GM18508 (cell line): ENCODE results near the gene TMPRSS4.

Experiments used
- ATAC-seq: cut with Tn5 transposase; IDR thresholded peaks from one replicate; pipeline ENCODE4 v1.9.1; 2021; ENCODE audit warnings: moderate number of reproducible peaks; ENCODE audit not compliant: insufficient read depth, unreplicated experiment

TMPRSS4 gene

DNA sequence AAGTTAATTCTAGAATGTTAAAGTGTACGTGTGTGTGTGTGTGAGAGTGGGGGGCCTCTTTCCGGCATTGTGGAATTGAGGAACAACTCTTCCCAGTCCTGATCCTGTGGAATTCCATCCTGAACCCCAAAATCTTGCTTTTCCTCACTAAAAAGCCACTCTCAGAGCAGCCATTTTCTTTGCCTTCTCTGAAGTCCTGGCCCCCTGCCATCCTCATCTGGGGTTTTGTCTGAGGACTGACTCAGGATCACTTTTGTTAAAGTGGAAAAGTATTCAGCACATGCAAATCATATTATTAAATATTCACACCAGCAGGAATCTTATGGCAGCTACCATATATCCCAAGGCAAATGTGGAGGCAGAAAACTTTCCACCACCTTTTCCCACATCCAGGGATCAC is 72.0 kb downstream of the TMPRSS4 start:
- ATAC-seq, result no peak

DNA sequence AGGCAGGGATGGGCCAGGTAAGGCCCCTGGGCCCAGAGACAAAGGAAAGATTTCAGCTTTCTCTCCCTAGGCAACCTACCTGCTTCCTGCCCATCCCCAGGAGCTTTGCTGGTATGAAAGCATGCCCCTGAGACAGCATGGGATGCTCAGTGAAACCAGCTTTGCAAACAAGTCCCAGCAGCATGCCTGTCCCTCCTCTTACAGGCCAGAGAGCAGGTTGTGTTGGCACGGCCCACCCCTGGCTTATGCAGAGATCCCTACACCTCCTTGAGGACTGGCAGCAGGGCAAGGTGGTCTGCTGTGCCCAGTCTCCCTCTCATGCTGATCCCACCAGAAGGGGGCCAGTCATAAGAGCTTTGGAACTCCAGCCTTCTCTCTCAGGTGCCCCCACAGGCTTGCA is 72.6 kb downstream of the TMPRSS4 start:
- ATAC-seq, result no peak

DNA sequence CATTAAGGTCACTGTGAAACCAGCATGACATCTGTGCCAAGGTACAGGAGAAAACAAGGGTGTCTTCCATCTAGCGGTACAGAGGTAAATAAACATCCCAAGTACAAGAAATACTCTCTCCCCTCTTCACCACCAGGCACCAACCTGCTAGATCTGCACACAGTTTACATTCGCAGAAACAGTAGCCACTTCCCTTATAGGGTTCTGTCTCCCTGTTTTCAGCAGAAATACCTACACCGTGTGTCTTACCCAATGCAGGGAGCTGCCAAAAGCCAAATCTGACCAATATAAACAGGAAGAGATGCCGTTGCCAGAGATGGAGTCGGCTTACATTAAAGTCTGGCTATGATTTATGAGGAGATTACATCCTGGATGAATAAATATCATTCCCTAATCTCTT is 74.6 kb downstream of the TMPRSS4 start:
- ATAC-seq, result no peak

DNA sequence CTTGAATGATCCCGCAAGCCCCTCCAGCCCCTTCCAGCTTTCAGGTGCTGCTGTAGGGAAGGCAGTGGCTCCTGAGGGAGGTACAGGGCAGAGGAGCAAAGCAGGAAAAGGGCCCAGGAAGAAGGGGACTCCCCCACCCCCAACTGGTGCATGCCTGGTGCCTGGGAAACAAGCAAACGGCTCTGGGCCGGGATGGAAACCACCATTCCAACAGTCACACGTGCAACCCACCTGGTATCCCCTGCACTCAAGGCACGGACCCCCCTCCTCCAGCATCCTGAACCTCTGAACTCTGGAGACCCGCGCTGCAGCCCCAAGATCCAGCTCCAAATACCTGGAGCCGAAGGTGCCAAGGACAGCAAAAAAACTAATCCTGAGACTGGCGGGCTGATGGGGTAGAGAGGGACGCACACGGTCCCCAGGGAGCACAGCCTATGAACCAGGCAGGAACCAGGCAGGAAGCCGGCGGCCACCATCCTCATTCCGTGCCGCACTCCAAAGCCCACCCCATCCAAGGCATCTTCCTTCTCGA is 75.2 kb downstream of the TMPRSS4 start:
- ATAC-seq, result no peak

DNA sequence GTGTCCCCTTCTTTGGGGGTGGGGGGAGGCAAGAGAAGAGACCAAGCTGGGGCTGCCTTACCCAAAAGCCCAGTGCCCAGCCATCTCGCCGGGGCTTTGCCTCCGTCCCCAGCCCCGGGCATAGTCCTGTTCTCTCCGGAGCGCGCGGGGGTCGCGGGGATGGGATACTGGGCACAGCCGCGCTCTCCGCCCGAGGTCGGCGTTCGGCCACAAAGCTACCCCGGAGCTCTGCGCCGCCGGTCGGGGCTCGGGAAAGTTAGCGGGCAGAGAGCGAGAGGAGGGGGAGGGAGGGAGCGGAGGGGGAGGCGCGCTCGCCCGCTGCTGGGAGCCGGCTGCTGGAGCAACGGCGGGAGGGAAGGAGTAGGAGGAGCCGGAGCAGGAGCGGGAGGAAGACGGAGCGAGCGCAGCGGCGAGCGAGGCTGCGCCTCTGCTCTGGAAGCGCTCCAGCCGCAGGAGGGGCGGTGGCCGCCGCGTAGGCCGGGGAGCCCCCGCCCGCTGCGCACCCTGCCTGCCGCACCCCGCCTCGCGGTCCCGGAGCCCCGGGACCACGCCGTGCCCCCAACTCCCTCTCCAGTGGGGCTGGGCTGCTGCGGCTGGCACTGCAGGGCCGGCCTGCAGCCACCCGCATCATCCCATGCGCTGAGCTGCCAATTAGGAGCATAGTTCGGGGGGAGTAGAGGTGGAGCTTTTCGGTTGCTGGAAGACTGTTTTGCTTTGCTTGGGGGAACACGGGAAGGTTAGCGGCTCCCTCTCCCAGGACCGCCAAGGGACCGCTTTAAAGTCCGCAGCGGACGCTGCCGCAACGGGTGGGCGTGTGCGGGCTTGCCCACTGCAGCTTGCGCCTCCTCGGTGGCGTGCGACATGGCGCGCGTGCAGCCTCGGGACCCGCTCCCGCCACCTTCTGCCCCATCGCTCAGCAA is 75.9 kb downstream of the TMPRSS4 start, which contains the start of gene SCN4B:
Gene SCN4B (minus strand): TSS at position 272 of the 920 bp plus-strand sequence. CDS start 150 bp downstream, at position 122.
- ATAC-seq, result no peak

DNA sequence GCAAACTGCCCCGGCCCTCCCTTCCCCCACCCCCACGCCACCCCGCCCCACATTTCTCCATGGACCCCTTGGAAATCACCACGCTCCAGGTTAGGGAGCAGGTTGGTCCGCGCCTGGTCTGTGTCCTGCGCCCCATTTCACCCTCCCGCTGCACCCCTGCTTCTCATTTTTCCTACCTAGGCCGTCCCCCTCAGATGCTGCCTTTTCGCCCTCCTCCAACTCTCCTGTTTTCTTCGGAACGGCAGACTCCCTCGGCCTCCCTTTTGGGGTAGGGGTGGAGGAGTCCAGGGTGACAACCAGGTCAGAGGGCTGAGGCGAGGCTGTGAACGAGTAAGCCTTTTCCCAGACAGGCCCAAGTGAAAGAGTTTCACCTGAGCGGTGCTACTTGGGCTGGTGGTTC is 76.6 kb downstream of the TMPRSS4 start:
- no peak for ATAC-seq

DNA sequence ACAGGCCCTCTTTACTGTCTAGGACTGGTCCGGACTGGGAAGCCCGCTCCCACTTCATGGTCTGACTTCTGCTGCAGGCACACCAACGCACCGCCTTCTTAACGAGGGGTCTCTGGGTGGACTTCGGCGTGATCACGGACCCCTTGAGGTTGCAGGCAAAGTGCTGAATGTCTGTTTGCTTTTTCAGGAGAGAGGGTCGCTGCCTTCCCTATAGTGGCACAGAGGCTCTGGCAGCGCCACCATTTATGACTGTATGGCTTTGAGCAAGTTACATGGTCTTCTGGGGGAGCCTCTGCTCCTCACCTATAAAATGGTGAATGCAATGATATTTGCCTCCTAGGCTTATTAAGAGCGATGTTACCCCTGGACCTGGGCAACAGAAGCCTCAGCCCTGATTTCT is 77.1 kb downstream of the TMPRSS4 start:
- ATAC-seq, result no peak

DNA sequence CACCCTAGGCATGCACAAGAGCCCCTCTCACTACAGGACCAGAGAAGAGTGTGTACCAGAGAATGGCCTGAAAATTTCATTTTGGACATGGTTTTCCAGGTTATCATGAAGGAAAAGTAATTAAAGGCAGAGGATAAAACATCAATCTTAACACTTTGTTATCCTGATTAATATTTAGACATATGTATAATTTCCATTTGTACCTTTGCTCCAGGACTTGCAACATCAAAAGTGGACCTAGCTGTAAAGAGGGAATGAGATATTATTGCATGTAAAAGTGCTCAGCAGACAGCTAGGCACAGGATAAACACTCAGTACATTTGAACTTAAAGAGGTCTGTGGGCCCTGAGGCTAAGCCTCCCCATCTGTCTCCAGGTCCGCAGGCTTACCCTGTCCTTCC is 77.8 kb downstream of the TMPRSS4 start:
- ATAC-seq, result no peak

DNA sequence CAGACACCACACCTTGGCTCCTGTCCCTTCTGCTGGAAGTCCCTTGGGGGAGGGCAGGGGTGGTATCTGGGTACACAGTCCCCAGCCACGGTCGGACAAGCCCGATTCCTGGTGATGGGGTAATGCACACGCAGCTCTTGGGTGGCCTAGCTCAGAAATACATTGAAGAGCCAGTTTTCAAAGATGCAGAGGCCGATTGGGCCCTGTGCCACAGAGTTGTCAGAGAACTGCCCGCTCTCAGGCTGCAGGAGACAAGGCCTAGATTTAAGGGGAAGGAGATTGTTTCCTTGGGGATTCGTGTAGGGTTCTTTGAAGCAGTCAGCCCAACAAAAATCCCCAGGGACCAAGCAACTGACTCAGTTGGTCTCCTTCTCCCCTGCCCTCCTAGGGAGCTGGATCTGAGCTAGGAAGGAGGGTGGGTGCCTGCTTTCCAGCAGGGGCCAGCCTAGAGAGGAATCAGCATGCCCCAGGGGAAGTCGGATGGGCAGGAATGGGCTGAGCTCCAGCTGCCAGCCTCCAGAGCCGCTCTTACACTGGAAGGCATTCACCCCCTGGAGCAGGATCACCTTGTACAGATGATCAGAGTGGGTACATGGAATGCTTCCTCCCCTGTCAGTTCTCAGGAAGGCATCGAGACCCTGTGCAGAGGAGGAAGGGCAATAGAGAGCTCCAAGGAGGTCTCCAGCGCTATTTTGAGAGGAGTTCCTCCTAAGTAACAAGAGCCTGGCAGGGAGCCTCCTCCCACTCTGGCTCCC is 79.1 kb downstream of the TMPRSS4 start:
- ATAC-seq, result no peak

DNA sequence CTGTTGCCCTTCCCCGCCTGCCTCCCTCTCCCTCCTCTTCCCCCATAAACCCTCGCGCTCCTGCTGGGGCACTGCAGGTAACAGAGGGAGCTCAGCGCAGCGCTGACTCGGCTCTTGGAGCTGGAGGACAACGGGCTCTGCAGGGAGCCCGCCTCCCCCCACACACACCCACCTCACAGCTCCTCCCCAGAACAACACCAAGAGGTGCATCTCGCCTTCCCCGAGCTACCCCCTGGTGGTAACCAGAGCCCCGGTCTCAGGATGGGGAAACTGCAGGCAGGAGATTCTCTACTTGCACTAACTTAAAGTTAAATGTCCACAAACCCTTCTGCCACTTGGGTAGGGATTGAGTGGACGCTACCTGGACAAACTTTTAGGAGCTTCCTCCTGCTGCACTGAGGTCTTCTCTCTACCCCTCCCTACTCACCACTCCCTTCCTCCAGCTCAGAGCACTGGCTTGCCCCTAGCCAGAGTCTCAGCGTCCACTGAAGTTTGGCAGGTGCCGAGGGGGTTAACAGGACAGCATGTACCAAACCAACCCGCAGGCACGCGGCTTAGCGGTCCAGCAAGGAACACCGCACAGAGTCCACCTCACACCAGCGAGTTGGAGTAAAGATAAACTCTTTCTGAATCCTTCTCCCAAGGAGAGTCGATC is 79.8 kb downstream of the TMPRSS4 start:
- ATAC-seq, result no peak

DNA sequence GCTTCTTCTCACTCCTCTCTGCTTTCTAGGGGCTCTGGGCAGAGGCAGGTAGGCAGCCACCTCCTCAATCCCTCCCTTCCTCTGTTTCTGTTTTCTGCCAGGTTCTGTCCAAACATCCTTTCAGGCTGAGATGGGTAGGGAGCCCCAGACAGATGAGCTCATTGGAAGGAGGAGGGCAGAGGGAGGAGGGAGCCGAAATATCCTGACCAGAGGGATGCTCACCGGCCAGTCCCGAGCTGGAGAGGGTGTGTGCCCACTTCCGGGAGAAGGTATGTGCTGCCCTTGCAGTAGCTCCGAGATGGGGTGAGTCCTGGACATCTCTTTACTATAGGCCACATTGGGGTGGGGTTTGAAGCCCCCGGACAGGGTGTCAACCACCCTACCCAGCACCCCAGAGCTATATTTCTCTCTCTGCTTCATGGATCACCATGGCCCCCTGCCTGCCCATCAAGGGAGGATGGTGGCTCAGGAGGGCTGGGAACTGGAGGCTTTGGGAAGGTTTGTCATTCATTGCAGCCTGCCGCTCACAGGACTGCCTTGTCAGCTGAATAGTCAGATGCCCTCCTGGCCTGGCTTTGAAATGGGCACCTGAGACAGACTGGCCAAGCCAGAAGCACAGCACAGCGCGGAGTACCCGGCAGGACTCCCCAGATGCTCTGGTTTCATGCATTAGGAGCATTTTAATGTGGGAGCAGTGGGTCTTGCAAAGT is 80.5 kb downstream of the TMPRSS4 start:
- ATAC-seq, result no peak

DNA sequence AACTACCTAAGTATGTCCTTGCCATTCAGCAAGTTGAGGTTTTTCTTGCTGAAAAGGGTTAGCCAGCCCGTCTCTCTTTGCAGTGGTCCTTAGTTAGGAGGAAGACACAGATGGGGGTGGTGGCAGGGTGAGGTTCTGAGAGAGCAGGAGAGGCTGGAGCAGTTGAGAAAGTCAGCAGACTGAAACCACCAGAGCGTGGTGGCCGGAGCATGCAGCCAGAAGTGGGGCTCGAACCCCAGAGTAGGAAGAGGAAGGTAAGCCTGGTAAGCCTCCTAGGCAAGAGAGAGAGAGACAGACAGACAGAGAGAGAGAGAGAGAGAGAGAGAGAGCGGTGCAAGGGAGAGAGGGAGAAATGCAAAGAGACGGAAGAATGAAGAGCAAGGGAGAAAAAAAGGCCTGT is 84.9 kb downstream of the TMPRSS4 start:
- ATAC-seq, result no peak

DNA sequence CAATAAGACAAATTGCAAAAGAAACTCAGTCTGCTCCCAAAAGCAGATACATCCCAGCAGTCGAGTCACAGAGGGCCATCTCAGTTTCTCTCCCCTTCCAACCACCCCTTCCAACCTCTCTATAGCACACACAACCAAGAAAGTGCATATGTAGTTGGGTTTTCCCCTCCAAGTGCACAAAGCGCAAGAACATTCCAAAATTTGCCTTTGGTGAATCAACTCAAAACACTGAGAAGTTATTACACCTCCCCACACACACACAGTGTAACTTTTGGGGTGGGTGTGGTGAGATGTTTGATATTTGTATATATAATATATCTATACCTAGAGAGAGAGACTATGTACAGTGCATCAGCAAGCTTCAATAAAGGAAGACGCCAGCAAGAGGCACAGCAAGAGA is 86.0 kb downstream of the TMPRSS4 start:
- no peak for ATAC-seq

DNA sequence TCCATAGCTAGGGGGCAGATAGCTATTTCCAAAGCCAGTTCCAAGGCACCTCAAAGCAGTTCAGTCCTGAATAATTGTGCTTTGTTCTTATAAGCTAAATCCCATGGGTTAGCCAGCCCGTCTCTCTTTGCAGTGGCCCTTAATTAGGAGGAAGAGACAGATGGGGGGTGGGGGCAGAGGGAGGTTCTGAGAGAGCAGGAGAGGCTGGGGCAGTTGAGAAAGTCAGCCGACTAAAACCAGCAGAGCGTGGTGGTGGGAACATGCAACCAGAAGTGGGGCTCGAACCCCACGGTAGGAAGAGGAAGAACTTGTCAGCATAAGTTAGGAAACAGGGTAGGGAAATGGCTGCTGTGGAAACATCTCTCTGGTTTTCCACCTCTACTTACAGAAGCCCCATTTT is 86.6 kb downstream of the TMPRSS4 start:
- ATAC-seq, result no peak

DNA sequence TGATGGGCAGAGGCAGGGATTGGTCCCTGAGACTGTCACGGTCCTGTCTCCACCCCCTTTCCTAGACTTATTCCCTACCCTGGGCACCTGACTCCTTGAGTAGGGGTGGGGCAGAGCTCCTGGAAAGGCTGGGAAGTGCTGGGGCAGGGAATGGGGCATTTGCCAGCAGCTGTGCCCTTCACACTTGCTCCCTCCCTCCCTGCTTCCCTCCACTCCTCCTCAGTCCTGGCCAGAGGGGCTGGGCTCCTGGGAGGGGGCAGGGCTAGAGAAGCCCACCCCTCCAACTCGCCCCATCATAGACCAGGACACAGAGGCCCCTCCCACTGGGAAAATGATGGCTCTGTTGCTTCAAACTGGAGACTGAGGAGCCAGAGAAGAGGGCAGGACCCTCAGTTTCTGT is 88.0 kb downstream of the TMPRSS4 start:
- ATAC-seq, result no peak

DNA sequence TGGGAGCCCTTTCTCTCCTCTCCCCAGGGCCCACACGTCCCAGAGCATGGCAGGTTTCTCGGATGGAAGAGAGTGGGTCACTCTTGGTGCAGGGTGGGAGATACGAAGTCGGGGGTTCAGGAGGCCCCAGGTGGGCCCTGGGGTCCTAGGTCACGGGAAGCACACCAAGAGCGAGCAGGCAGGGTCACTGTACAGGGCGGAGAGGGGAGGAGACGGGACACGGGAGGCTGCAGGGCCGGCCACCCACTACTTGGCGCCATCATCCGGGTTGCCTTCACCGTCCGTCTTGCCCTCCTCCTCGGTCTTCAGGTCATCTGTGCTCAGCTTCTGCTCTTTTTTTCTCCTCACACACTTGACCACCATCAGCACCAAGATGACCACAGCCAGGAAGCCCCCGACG is 89.8 kb downstream of the TMPRSS4 start:
- no peak for ATAC-seq

DNA sequence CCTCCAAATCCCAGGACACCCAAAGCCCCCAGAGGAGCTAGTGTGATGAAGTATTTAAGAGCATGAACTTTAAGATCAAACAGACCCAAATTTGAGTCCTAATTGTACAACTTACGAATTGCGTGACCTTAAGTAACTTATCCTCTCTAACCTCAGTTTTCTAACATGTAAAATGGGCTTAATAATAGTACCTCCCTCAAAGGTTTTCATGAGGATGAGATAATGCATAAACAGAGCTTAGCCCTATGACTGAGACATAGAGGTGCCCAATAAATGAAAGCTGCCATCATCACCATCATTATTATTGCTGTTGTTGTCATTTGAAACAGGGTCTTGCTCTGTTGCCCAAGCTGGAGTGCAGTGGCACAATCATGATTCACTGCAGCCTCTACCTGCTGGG is 90.4 kb downstream of the TMPRSS4 start:
- ATAC-seq, result no peak

DNA sequence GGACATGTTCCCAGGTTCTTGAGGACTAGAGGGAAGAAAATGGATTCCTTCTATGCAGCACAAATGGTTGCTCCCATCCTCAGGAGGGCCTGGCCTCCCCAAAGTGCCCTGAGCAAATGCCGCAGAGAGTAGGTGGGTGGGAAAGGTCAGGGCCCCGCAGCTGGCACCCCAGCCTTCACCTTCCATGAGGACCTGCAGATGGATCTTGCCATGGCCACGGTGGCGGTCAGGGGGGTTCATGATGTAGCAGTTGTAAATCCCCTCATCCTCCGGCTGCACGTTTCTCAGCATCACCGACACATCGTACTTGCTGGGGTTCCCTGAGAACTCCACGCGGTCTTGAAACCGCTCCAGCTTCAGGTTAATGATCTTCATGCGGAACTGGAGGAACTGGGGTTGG is 91.0 kb downstream of the TMPRSS4 start:
- no peak for ATAC-seq

DNA sequence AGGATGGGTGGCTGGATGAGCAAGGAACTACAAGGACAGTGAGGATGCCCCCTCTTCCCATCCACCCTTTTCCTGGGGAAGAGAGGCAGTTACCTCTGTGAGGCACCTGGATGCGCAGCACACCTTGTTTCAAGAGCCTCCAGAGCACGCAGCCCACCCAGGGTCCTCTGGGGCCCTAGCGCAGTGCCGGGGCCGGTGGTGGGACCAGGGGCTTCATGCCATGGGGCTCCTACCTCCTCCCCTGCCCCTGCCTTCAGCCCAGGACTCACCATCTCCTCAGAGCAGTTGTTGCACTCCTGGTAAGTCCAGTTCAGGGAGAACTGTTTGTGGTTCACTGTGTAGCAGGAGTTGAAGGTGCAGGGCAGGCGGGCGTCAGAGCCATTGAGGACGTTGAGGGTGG is 91.4 kb downstream of the TMPRSS4 start:
- no peak for ATAC-seq

DNA sequence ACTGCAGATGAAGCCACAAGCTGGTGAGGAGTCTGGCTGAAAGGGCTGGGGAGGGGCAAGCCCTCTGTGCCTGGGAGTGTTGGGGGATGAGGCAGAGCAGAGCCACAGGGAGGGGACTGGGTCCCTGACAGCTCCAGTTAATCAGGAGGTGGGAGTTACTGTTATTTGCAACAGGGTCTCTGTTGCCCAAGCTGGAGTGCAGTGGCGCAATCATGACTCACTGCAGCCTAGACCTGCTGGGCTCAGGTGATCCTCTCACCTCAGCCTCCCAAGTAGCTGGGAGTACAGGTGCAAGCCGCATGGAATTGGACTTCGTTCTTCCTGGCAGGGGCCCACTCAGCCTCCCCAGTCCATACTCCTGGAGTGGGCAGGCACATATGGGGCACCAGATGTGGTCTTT is 91.9 kb downstream of the TMPRSS4 start:
- ATAC-seq, result no peak
